Activated naive CD4-positive, alpha-beta T cell treated with anti-CD3 and anti-CD28 coated beads, Interleukin-2, amount 50 U/mL, for 24 hours (primary cell): ENCODE data around the gene FLT1.

Source experiments
- H3K27ac Mint-ChIP-seq: one replicate; pipeline ENCODE4 v1.8.0; 2021; ENCODE audit warnings: mild to moderate bottlenecking, mixed read lengths
- H3K27me3 Mint-ChIP-seq: one replicate; pipeline ENCODE4 v1.8.0; 2021; ENCODE audit warnings: mixed read lengths
- H3K36me3 Mint-ChIP-seq: one replicate; pipeline ENCODE4 v1.8.0; 2021; ENCODE audit warnings: mixed read lengths
- H3K4me1 Mint-ChIP-seq: one replicate; pipeline ENCODE4 v1.8.0; 2021; ENCODE audit warnings: mixed read lengths
- H3K4me3 Mint-ChIP-seq: one replicate; pipeline ENCODE4 v1.8.0; 2021; ENCODE audit warnings: mild to moderate bottlenecking, mixed read lengths
- H3K9me3 Mint-ChIP-seq: one replicate; pipeline ENCODE4 v1.8.0; 2021; ENCODE audit warnings: mixed read lengths

Gene FLT1

DNA sequence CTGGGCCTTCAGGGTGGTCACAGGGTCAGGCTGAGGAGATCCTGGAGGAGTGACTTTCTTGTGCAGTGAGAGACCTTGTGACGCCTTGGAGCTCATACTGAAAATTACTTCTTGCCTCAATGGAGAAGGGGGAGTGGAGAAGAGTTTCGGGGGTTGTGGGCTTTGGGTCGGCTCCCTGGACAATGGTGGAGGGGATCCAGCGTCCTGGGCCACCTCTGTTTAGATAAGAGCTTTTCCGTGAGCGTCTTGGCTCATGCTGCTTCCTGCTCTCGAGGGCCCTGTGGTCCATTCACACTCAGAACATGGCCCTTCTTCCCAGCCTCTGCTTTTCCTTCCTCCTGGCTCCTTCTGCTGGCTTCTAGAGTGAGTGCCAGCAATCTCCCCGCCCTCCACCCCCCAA lies 81.9 kb downstream of the FLT1 start:
- H3K4me3 Mint-ChIP-seq: no peak overlapping the region
- H3K9me3 Mint-ChIP-seq: no peaks in the 10 kb centered on the region
- peaks cover 9% of the 10 kb centered on the region for H3K4me1 Mint-ChIP-seq
- peaks cover 7% of the 10 kb centered on the region for H3K27me3 Mint-ChIP-seq
- no peak overlapping the region for H3K27ac Mint-ChIP-seq
- H3K36me3 Mint-ChIP-seq: peaks cover 2% of the 10 kb centered on the region

- Mint-ChIP-seq H3K36me3 (peaks cover 2% of the 10 kb centered on the region), H3K9me3 (no peaks in the 10 kb centered on the region), H3K4me1 (peaks cover 9% of the 10 kb centered on the region), H3K27ac (no peak overlapping the region), H3K4me3 (no peak overlapping the region), H3K27me3 (peaks cover 7% of the 10 kb centered on the region)
These were observed 83.0 kb downstream of the FLT1 start for GRCh38 chr13:28411831-28412353.

- Mint-ChIP-seq H3K4me3 (no peak overlapping the region), H3K9me3 (no peaks in the 10 kb centered on the region), H3K27ac (no peak overlapping the region), H3K36me3 (peaks cover 2% of the 10 kb centered on the region), H3K4me1 (peaks cover 9% of the 10 kb centered on the region), H3K27me3 (peaks cover 5% of the 10 kb centered on the region)
These were observed 84.8 kb downstream of the FLT1 start for GRCh38 chr13:28410096-28410495.

- H3K27ac Mint-ChIP-seq: no peak overlapping the region
- H3K27me3 Mint-ChIP-seq: peaks cover 5% of the 10 kb centered on the region
- H3K4me3 Mint-ChIP-seq: no peak overlapping the region
- H3K4me1 Mint-ChIP-seq: peaks cover 9% of the 10 kb centered on the region
- peaks cover 2% of the 10 kb centered on the region for H3K36me3 Mint-ChIP-seq
- no peaks in the 10 kb centered on the region for H3K9me3 Mint-ChIP-seq
These were observed 85.3 kb downstream of the FLT1 start for GRCh38 chr13:28409648-28410047.

- H3K4me1 Mint-ChIP-seq: peaks cover 9% of the 10 kb centered on the region
- H3K27me3 Mint-ChIP-seq: peaks cover 5% of the 10 kb centered on the region
- H3K27ac Mint-ChIP-seq: no peak overlapping the region
- H3K4me3 Mint-ChIP-seq: no peak overlapping the region
- no peaks in the 10 kb centered on the region for H3K36me3 Mint-ChIP-seq
- H3K9me3 Mint-ChIP-seq: no peaks in the 10 kb centered on the region
These were observed 86.1 kb downstream of the FLT1 start for GRCh38 chr13:28408863-28409262.

GRCh38 chr13:28408235-28408848 lies 86.6 kb downstream of the FLT1 start:
- Mint-ChIP-seq H3K9me3 (no peaks in the 10 kb centered on the region), H3K4me3 (no peak overlapping the region), H3K4me1 (peaks cover 9% of the 10 kb centered on the region), H3K36me3 (no peaks in the 10 kb centered on the region), H3K27me3 (peaks cover 5% of the 10 kb centered on the region), H3K27ac (no peak overlapping the region)

GRCh38 chr13:28406733-28407266 lies 88.1 kb downstream of the FLT1 start:
- H3K4me3 Mint-ChIP-seq: no peak overlapping the region
- peaks cover 4% of the 10 kb centered on the region for H3K27me3 Mint-ChIP-seq
- no peaks in the 10 kb centered on the region for H3K36me3 Mint-ChIP-seq
- H3K9me3 Mint-ChIP-seq: no peaks in the 10 kb centered on the region
- peaks cover 9% of the 10 kb centered on the region for H3K4me1 Mint-ChIP-seq
- H3K27ac Mint-ChIP-seq: no peak overlapping the region

GRCh38 chr13:28402057-28402381 lies 92.9 kb downstream of the FLT1 start:
- no peaks in the 10 kb centered on the region for H3K36me3 Mint-ChIP-seq
- peaks cover 3% of the 10 kb centered on the region for H3K4me1 Mint-ChIP-seq
- no peak overlapping the region for H3K27ac Mint-ChIP-seq
- H3K27me3 Mint-ChIP-seq: peaks cover 2% of the 10 kb centered on the region
- H3K4me3 Mint-ChIP-seq: no peak overlapping the region
- no peaks in the 10 kb centered on the region for H3K9me3 Mint-ChIP-seq

GRCh38 chr13:28401303-28402056 lies 93.4 kb downstream of the FLT1 start:
- Mint-ChIP-seq H3K27ac (no peak overlapping the region), H3K4me3 (no peak overlapping the region), H3K4me1 (peaks cover 3% of the 10 kb centered on the region), H3K36me3 (no peaks in the 10 kb centered on the region), H3K27me3 (peaks cover 2% of the 10 kb centered on the region), H3K9me3 (no peaks in the 10 kb centered on the region)

DNA sequence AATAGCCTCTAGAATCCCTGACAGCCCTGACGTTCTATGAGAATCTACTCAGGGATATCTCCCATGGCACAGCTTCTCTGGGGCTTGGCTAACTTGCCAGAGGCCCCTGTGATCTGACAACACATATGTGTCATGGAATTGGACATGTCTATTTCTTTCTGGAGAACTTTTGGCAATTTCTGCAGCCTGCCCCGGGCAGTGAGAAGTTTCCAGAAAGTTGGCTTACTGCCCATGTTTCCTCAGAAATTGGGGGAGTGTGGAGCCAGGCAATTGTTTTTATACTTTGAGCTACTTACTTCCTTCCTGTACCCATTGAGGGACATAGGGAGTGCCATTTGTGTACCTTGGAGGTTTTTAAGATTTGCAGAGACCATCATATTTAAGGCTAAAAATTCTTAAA lies 98.9 kb downstream of the FLT1 start:
- Mint-ChIP-seq H3K4me1 (no peaks in the 10 kb centered on the region), H3K27ac (no peak overlapping the region), H3K4me3 (no peak overlapping the region), H3K27me3 (peaks cover 1% of the 10 kb centered on the region), H3K9me3 (no peaks in the 10 kb centered on the region), H3K36me3 (no peaks in the 10 kb centered on the region)

DNA sequence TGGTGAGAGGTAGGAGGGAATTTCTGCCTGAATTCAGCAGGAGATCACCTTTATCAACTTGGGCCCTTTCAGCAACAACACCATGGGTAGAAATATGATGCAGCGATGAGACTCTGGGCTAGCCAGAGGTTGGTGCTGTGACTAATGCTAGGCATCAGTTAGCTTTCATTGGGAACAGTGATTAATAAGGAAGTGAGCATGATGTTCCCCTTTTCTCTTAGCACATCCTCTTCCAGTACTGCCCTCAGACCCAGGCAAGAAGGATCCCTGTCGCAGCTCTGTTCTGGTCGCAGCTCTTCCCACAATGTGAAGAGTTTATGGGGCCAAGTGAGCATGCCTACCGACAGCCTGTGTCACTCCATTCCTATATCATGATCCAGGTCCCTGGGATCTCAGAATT lies 100.5 kb downstream of the FLT1 start:
- H3K4me3 Mint-ChIP-seq: no peak overlapping the region
- no peaks in the 10 kb centered on the region for H3K4me1 Mint-ChIP-seq
- no peaks in the 10 kb centered on the region for H3K36me3 Mint-ChIP-seq
- H3K27me3 Mint-ChIP-seq: peaks cover 1% of the 10 kb centered on the region
- no peak overlapping the region for H3K27ac Mint-ChIP-seq
- no peaks in the 10 kb centered on the region for H3K9me3 Mint-ChIP-seq

GRCh38 chr13:28392896-28393505 lies 101.9 kb downstream of the FLT1 start:
- H3K9me3 Mint-ChIP-seq: no peaks in the 10 kb centered on the region
- H3K36me3 Mint-ChIP-seq: no peaks in the 10 kb centered on the region
- H3K27me3 Mint-ChIP-seq: peaks cover 1% of the 10 kb centered on the region
- no peak overlapping the region for H3K27ac Mint-ChIP-seq
- H3K4me1 Mint-ChIP-seq: no peaks in the 10 kb centered on the region
- H3K4me3 Mint-ChIP-seq: no peak overlapping the region

GRCh38 chr13:28392428-28392827 lies 102.5 kb downstream of the FLT1 start:
- H3K36me3 Mint-ChIP-seq: no peaks in the 10 kb centered on the region
- H3K27me3 Mint-ChIP-seq: peaks cover 1% of the 10 kb centered on the region
- H3K9me3 Mint-ChIP-seq: no peaks in the 10 kb centered on the region
- no peak overlapping the region for H3K4me3 Mint-ChIP-seq
- H3K4me1 Mint-ChIP-seq: no peaks in the 10 kb centered on the region
- H3K27ac Mint-ChIP-seq: no peak overlapping the region

DNA sequence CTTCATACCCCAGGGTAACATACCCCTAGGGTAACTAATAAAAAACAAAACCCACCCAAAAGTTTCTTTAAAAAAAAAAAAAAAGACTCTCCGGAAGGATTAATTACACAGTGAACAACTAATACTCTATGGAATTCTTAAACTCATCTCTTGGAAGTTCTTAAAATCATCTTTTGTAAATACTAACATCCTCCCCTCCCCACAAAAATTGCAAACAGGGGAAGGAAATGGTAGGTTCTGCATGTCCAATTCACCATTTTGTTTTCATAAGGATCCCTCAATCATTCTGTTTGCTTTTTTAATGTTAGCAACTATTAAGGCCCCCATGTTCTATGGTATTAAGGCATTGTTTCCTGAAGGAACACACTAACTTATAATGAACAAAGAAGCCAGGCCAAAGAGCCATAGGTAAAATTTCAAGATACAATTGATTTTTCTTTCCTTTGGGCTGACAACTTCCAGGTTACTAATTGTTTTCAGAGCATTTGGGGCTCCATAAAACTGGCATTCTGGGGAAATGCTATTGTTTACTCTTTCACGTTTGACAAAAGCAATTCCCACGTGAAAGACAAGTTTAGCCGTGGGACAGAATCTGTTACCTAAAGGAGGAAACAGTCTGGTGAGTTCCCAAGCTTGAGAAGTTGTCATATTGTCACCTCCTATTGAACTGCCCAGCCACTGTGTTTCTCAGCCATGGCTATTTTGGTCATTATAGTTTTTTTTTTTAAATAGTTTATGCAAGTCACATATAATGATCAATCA lies 107.0 kb downstream of the FLT1 start:
- Mint-ChIP-seq H3K4me3 (no peak overlapping the region), H3K27ac (no peak overlapping the region), H3K9me3 (no peaks in the 10 kb centered on the region), H3K27me3 (peaks cover 3% of the 10 kb centered on the region), H3K36me3 (no peaks in the 10 kb centered on the region), H3K4me1 (no peaks in the 10 kb centered on the region)

DNA sequence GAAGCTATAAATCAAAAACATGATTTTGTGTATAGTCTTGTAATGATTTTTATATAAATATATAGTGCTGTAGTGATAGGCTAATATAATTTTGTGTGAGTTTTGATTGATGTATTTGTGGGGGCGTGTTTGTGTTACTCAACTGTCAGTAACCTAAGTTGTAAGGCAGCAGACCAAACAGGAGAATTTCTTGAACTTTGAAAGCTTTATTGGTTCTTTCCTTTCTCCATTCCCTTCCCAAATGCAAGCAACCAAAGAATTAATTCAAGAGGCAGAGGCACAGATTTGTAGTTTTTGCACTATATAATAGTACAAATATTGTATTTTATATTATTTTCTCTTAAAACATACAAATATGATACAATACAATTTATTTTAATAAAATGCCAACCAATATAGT lies 109.6 kb downstream of the FLT1 start:
- Mint-ChIP-seq H3K9me3 (no peaks in the 10 kb centered on the region), H3K36me3 (no peaks in the 10 kb centered on the region)

More for the DNA sequence above, 109.6 kb downstream of the FLT1 start:
- Mint-ChIP-seq H3K27me3 (peaks cover 1% of the 10 kb centered on the region), H3K4me3 (no peak overlapping the region), H3K4me1 (no peaks in the 10 kb centered on the region), H3K27ac (no peak overlapping the region)
